ENCODE measurements around the gene ZFYVE21. TPM values are rescaled to one million over a fixed set of nuclear protein-coding genes. Genes with fewer than 3 reads are reported as not detected.

The ZFYVE21 gene
- total RNA-seq, 2 experiments from 2014 or later = 18.0 to 22.5 TPM

DNA sequence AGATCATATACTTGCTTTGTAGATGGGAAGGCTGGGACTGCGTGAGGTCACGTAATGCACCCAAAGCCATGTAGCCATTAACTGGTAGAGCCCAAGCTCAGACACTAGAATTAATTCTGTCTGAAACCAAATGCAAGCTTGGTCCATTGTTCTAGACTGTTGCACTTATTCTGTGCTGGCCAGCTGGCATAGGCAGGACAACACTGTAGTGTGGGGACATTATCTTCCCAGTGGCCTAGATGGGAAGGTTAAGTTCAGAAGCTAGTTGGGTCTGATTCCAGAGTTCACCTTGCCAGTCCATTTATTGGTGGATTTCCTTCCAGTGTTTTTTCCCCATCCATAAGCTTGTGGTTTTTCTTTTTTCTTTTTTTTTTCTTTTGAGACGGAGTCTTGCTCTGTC, 47.5 kb upstream of the ZFYVE21 start:
- H3K79me2 ChIP-seq (ENCODE audit: insufficient read depth, low read depth, low read length) = no peaks in the 10 kb centered on the region
- ChIA-PET CTCF (ENCODE audit: unreplicated experiment) (no interaction called here), POLR2A (interaction anchor here (0.5 to 0.7 kb wide), 3 partner anchors 8 to 113 kb away, joined by 3 read pairs; no protein-coding TSS in a partner anchor)
- intact Hi-C loops (cut with micrococcal nuclease; ENCODE audit: unreplicated experiment) = no loop called here
- BruUV-seq (replicated peaks) = no TSS peak
- H3K9me3 ChIP-seq (ENCODE audit: low read length) = no peaks in the 10 kb centered on the region
- no peaks in the 10 kb centered on the region for H3K4me1 ChIP-seq (ENCODE audit: insufficient read depth, low read length, poor library complexity, severe bottlenecking)
- H3K4me2 ChIP-seq (ENCODE audit: low read length) = no peak overlapping the region
- no peak for TF ChIP-seq EZH2phosphoT487 (IDR thresholded peaks at IDR 0.05; ENCODE audit: borderline replicate concordance, low read depth, low read length)
- TF ChIP-seq, protein P1, sequence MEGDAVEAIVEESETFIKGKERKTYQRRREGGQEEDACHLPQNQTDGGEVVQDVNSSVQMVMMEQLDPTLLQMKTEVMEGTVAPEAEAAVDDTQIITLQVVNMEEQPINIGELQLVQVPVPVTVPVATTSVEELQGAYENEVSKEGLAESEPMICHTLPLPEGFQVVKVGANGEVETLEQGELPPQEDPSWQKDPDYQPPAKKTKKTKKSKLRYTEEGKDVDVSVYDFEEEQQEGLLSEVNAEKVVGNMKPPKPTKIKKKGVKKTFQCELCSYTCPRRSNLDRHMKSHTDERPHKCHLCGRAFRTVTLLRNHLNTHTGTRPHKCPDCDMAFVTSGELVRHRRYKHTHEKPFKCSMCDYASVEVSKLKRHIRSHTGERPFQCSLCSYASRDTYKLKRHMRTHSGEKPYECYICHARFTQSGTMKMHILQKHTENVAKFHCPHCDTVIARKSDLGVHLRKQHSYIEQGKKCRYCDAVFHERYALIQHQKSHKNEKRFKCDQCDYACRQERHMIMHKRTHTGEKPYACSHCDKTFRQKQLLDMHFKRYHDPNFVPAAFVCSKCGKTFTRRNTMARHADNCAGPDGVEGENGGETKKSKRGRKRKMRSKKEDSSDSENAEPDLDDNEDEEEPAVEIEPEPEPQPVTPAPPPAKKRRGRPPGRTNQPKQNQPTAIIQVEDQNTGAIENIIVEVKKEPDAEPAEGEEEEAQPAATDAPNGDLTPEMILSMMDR (conservative IDR thresholded peaks at IDR 0.05; ENCODE audit: low read length) = no peak
- no peak overlapping the region for H3K27ac ChIP-seq (ENCODE audit: low read depth, low read length, poor library complexity, severe bottlenecking)
- no peak for DNase-seq (ENCODE audit: low spot score)
- peaks cover 92% of the 10 kb centered on the region for H3K36me3 ChIP-seq (ENCODE audit: insufficient read depth, low read length)
- no peak overlapping the region for H3K4me3 ChIP-seq (ENCODE audit: low read depth, low read length, poor library complexity, severe bottlenecking)
- peaks cover 4% of the 10 kb centered on the region; the same call in 1 of the 2 replicates for H4K20me1 ChIP-seq (ENCODE audit: insufficient read depth, low read length)
- H3K9me2 ChIP-seq (ENCODE audit: insufficient read depth, low read length) = no peaks in the 10 kb centered on the region
- no peak overlapping the region for H2AFZ ChIP-seq (ENCODE audit: low read length)

DNA sequence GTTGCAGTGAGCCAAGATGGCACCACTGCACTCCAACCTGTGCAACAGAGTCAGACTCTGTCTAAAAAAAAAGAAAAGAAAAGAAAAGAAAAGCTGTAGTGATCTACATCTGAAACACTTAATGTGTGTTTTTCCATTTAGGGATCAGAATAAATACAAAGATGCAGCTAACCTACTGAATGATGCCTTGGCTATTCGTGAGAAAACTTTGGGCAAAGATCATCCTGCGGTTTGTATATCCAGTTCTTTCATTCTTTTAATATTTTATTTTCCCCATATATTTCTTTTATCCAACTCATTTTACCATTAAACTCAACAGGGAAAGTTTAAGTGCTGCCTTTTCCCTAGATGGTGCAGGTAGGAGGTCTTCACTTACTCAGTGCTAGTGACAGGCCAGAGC, 46.2 kb upstream of the ZFYVE21 start:
- intact Hi-C loops (cut with micrococcal nuclease; ENCODE audit: unreplicated experiment) = no loop called here
- Histone ChIP-seq H3K9me3 (ENCODE audit: low read length) (no peaks in the 10 kb centered on the region), H3K27ac (ENCODE audit: low read depth, low read length, poor library complexity, severe bottlenecking) (no peak overlapping the region), H3K4me2 (ENCODE audit: low read length) (no peak overlapping the region), H2AFZ (ENCODE audit: low read length) (no peak overlapping the region), H3K36me3 (ENCODE audit: insufficient read depth, low read length) (peaks cover 94% of the 10 kb centered on the region), H4K20me1 (ENCODE audit: insufficient read depth, low read length) (peaks cover 4% of the 10 kb centered on the region; the same call in 1 of the 2 replicates), H3K4me1 (ENCODE audit: insufficient read depth, low read length, poor library complexity, severe bottlenecking) (no peaks in the 10 kb centered on the region), H3K79me2 (ENCODE audit: insufficient read depth, low read depth, low read length) (no peaks in the 10 kb centered on the region), H3K9me2 (ENCODE audit: insufficient read depth, low read length) (no peaks in the 10 kb centered on the region), H3K4me3 (ENCODE audit: low read depth, low read length, poor library complexity, severe bottlenecking) (no peak overlapping the region)
- ChIA-PET CTCF (ENCODE audit: unreplicated experiment) (no interaction called here), POLR2A (interaction anchor here (0.9 kb wide), 2 partner anchors 20 to 22 kb away, joined by 3 read pairs; no protein-coding TSS in a partner anchor)
- DNase-seq (ENCODE audit: low spot score) = no peak
- TF ChIP-seq, protein P1 (conservative IDR thresholded peaks at IDR 0.05; ENCODE audit: low read length) = no peak
- TF ChIP-seq EZH2phosphoT487 (IDR thresholded peaks at IDR 0.05; ENCODE audit: borderline replicate concordance, low read depth, low read length) = no peak
- BruUV-seq (replicated peaks) = no TSS peak

DNA sequence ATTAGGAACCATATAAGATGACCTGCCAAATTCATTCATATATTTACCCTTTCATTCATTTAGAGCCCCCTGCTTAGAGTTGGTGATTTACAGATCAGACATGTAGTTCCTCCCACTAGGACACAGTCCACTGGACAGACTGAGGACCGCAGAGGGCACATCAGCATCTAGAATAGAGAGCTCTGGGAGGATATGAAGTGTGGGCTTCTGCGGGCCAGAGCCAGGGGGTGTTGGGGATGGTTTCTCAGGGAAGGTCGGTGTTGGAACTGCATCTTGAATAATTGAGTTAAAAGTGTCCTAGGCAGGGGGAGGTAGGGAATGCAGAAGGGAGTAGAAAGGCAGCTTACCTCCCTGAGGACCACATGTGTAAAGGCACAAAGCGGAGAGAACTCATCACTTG, 43.7 kb upstream of the ZFYVE21 start:
- Histone ChIP-seq H3K4me2 (ENCODE audit: low read length) (no peak overlapping the region), H3K36me3 (ENCODE audit: insufficient read depth, low read length) (peaks cover 95% of the 10 kb centered on the region), H3K9me2 (ENCODE audit: insufficient read depth, low read length) (no peaks in the 10 kb centered on the region), H3K27ac (ENCODE audit: low read depth, low read length, poor library complexity, severe bottlenecking) (no peak overlapping the region), H3K4me3 (ENCODE audit: low read depth, low read length, poor library complexity, severe bottlenecking) (no peak overlapping the region), H2AFZ (ENCODE audit: low read length) (no peak overlapping the region), H4K20me1 (ENCODE audit: insufficient read depth, low read length) (peaks cover 4% of the 10 kb centered on the region; the same call in 1 of the 2 replicates), H3K4me1 (ENCODE audit: insufficient read depth, low read length, poor library complexity, severe bottlenecking) (no peaks in the 10 kb centered on the region), H3K79me2 (ENCODE audit: insufficient read depth, low read depth, low read length) (no peaks in the 10 kb centered on the region), H3K9me3 (ENCODE audit: low read length) (no peaks in the 10 kb centered on the region)
- ChIA-PET CTCF (ENCODE audit: unreplicated experiment) (no interaction called here), POLR2A (no interaction called here)
- no TSS peak for BruUV-seq (replicated peaks)
- TF ChIP-seq, protein P1 (conservative IDR thresholded peaks at IDR 0.05; ENCODE audit: low read length) = no peak
- TF ChIP-seq EZH2phosphoT487 (IDR thresholded peaks at IDR 0.05; ENCODE audit: borderline replicate concordance, low read depth, low read length) = no peak
- DNase-seq (ENCODE audit: low spot score) = no peak
- intact Hi-C loops (cut with micrococcal nuclease; ENCODE audit: unreplicated experiment) = no loop called here
